ENCODE data around the gene RASSF3. TPM values are rescaled to one million over a fixed set of nuclear protein-coding genes. Genes with fewer than 3 reads are reported as not detected.

The RASSF3 gene
- total RNA-seq: 52.8 TPM

GRCh38 chr12:64610079-64610659 is at the start of gene RASSF3:
TSS of gene RASSF3 (plus strand) at chr12:64610495. CDS start at chr12:64610633, 138 bp downstream.
- H3K4me3 ChIP-seq (ENCODE audit: low read length): peak within 1 kb of the TSS; percentile 76
- peaks cover 53% of the 10 kb centered on the region for H3K4me1 ChIP-seq (ENCODE audit: insufficient read depth, low read length)
- no peaks in the 10 kb centered on the region for H3K9me3 ChIP-seq (ENCODE audit: low read depth, low read length)
- H3K27me3 ChIP-seq (ENCODE audit: insufficient read depth, low read length): no peaks in the 10 kb centered on the region

- Histone ChIP-seq H3K27me3 (ENCODE audit: insufficient read depth, low read length) (no peaks in the 10 kb centered on the region), H3K4me1 (ENCODE audit: insufficient read depth, low read length) (peaks cover 18% of the 10 kb centered on the region), H3K9me3 (ENCODE audit: low read depth, low read length) (no peaks in the 10 kb centered on the region), H3K4me3 (ENCODE audit: low read length) (no peak overlapping the region)
Measured at GRCh38 chr12:64561302-64562136, 48.8 kb upstream of the RASSF3 start.

- Histone ChIP-seq H3K27me3 (ENCODE audit: insufficient read depth, low read length) (no peaks in the 10 kb centered on the region), H3K9me3 (ENCODE audit: low read depth, low read length) (no peaks in the 10 kb centered on the region), H3K4me1 (ENCODE audit: insufficient read depth, low read length) (peaks cover 26% of the 10 kb centered on the region), H3K4me3 (ENCODE audit: low read length) (no peak overlapping the region)
Measured at GRCh38 chr12:64566122-64566521, 44.2 kb upstream of the RASSF3 start.

GRCh38 chr12:64566831-64567517 is 43.3 kb upstream of the RASSF3 start:
- no peaks in the 10 kb centered on the region for H3K9me3 ChIP-seq (ENCODE audit: low read depth, low read length)
- H3K4me3 ChIP-seq (ENCODE audit: low read length): no peak overlapping the region
- H3K27me3 ChIP-seq (ENCODE audit: insufficient read depth, low read length): no peaks in the 10 kb centered on the region
- H3K4me1 ChIP-seq (ENCODE audit: insufficient read depth, low read length): peaks cover 25% of the 10 kb centered on the region

- Histone ChIP-seq H3K4me3 (ENCODE audit: low read length) (no peak overlapping the region), H3K4me1 (ENCODE audit: insufficient read depth, low read length) (peaks cover 25% of the 10 kb centered on the region), H3K9me3 (ENCODE audit: low read depth, low read length) (no peaks in the 10 kb centered on the region), H3K27me3 (ENCODE audit: insufficient read depth, low read length) (no peaks in the 10 kb centered on the region)
Measured at GRCh38 chr12:64567570-64567969, 42.7 kb upstream of the RASSF3 start.

- Histone ChIP-seq H3K4me3 (ENCODE audit: low read length) (no peak overlapping the region), H3K9me3 (ENCODE audit: low read depth, low read length) (no peaks in the 10 kb centered on the region), H3K4me1 (ENCODE audit: insufficient read depth, low read length) (peaks cover 25% of the 10 kb centered on the region), H3K27me3 (ENCODE audit: insufficient read depth, low read length) (no peaks in the 10 kb centered on the region)
Measured at GRCh38 chr12:64568298-64568697, 42.0 kb upstream of the RASSF3 start.

- Histone ChIP-seq H3K9me3 (ENCODE audit: low read depth, low read length) (peaks cover 5% of the 10 kb centered on the region), H3K4me1 (ENCODE audit: insufficient read depth, low read length) (peaks cover 25% of the 10 kb centered on the region)
Measured at GRCh38 chr12:64569923-64570691, 40.2 kb upstream of the RASSF3 start.

GRCh38 chr12:64571411-64571810 is 38.9 kb upstream of the RASSF3 start:
- Histone ChIP-seq H3K4me3 (ENCODE audit: low read length) (no peak overlapping the region), H3K27me3 (ENCODE audit: insufficient read depth, low read length) (no peaks in the 10 kb centered on the region), H3K9me3 (ENCODE audit: low read depth, low read length) (peaks cover 5% of the 10 kb centered on the region), H3K4me1 (ENCODE audit: insufficient read depth, low read length) (peaks cover 25% of the 10 kb centered on the region)

More at GRCh38 chr12:64569923-64570691, 40.2 kb upstream of the RASSF3 start:
- H3K4me3 ChIP-seq (ENCODE audit: low read length): no peak overlapping the region
- no peaks in the 10 kb centered on the region for H3K27me3 ChIP-seq (ENCODE audit: insufficient read depth, low read length)

- Histone ChIP-seq H3K4me1 (ENCODE audit: insufficient read depth, low read length) (peaks cover 19% of the 10 kb centered on the region), H3K9me3 (ENCODE audit: low read depth, low read length) (peaks cover 5% of the 10 kb centered on the region), H3K4me3 (ENCODE audit: low read length) (no peak overlapping the region), H3K27me3 (ENCODE audit: insufficient read depth, low read length) (no peaks in the 10 kb centered on the region)
Measured at GRCh38 chr12:64572241-64572640, 38.1 kb upstream of the RASSF3 start.

- Histone ChIP-seq H3K4me3 (ENCODE audit: low read length) (no peak overlapping the region), H3K4me1 (ENCODE audit: insufficient read depth, low read length) (peaks cover 4% of the 10 kb centered on the region), H3K9me3 (ENCODE audit: low read depth, low read length) (peaks cover 5% of the 10 kb centered on the region), H3K27me3 (ENCODE audit: insufficient read depth, low read length) (no peaks in the 10 kb centered on the region)
Measured at GRCh38 chr12:64574837-64575236, 35.5 kb upstream of the RASSF3 start.

- no peaks in the 10 kb centered on the region for H3K27me3 ChIP-seq (ENCODE audit: insufficient read depth, low read length)
- no peak overlapping the region for H3K4me3 ChIP-seq (ENCODE audit: low read length)
- H3K4me1 ChIP-seq (ENCODE audit: insufficient read depth, low read length): no peaks in the 10 kb centered on the region
- H3K9me3 ChIP-seq (ENCODE audit: low read depth, low read length): peaks cover 5% of the 10 kb centered on the region
Measured at GRCh38 chr12:64577046-64577445, 33.2 kb upstream of the RASSF3 start.

GRCh38 chr12:64578566-64578965 is 31.7 kb upstream of the RASSF3 start:
- Histone ChIP-seq H3K9me3 (ENCODE audit: low read depth, low read length) (peaks cover 5% of the 10 kb centered on the region), H3K4me1 (ENCODE audit: insufficient read depth, low read length) (peaks cover 9% of the 10 kb centered on the region), H3K27me3 (ENCODE audit: insufficient read depth, low read length) (no peaks in the 10 kb centered on the region)

GRCh38 chr12:64580681-64581080 is 29.6 kb upstream of the RASSF3 start:
- no peak overlapping the region for H3K4me3 ChIP-seq (ENCODE audit: low read length)
- peaks cover 30% of the 10 kb centered on the region for H3K4me1 ChIP-seq (ENCODE audit: insufficient read depth, low read length)
- H3K27me3 ChIP-seq (ENCODE audit: insufficient read depth, low read length): no peaks in the 10 kb centered on the region
- no peaks in the 10 kb centered on the region for H3K9me3 ChIP-seq (ENCODE audit: low read depth, low read length)

More at GRCh38 chr12:64578566-64578965, 31.7 kb upstream of the RASSF3 start:
- H3K4me3 ChIP-seq (ENCODE audit: low read length): no peak overlapping the region

- no peaks in the 10 kb centered on the region for H3K9me3 ChIP-seq (ENCODE audit: low read depth, low read length)
- H3K27me3 ChIP-seq (ENCODE audit: insufficient read depth, low read length): no peaks in the 10 kb centered on the region
- H3K4me1 ChIP-seq (ENCODE audit: insufficient read depth, low read length): peaks cover 30% of the 10 kb centered on the region
- H3K4me3 ChIP-seq (ENCODE audit: low read length): no peak overlapping the region
Measured at GRCh38 chr12:64582114-64582513, 28.2 kb upstream of the RASSF3 start.
